Stimulated activated CD4-positive, alpha-beta T cell treated with anti-CD3 and anti-CD28 coated beads, Interleukin-2, amount 100 ng/mL, for 48 hours (primary cell): ENCODE measurements around the gene COX5B.
"Not testable (repeated sequence)": the region's sequence is repeated elsewhere in the genome, so short reads cannot be mapped to it uniquely, and the experiment has no call there.

Experiments used
- DNase-seq, 2 donors: peaks; one replicate each; pipeline ENCODE4 v3.0.0-alpha.2; 2020

The COX5B gene

DNA sequence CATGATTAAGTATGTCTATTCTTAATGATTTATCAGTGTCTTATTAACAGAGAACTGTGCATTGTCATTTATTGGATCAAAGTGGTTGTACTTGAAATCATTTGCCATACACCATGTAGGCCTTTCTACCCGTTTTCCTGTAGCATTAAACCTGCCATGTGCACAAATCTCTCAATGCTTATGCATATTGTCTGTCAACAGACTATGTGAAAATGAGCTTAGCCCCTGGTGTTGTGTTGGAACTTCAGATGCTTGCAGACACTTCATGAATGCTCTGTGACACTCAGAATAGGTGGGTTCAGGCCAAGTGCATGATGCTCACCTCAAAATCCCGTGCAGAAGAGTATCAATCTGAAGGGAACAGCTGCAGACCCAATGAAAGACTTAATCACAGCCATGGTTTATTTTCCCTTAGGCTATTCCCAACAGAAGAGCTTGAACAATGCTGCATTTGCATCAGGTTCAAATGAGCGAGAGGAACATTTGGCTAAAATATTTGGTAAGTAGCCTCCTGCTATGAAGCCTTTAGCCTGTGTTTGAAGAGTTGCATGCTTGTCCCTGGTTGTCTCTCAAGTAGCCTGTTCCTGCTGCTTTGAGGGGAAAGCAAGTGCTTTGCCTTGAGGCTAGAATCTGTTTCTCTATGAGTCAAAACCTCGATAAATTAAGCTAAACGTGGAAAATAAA is 29.7 kb downstream of the COX5B start:
- no peak for DNase-seq

DNA sequence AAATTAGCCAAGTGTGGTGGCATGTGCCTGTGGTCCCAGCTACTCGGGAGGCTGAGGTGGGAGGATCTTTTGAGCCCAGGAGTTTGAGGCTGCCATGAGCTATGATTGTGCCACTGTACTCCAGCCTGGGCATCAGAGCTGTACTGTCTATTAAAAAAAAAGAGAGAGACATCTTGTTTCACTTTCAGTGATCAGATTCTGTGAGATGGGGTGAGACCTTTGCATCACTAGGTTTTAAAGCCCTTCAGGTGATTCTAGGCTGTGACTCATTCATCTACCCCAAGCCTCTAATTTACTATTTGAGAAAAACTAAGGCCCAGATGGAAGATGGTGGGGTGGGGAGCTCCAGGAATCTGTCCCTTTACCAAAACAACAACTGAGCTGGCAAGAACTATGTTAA is 30.8 kb downstream of the COX5B start:
- no peak for DNase-seq

DNA sequence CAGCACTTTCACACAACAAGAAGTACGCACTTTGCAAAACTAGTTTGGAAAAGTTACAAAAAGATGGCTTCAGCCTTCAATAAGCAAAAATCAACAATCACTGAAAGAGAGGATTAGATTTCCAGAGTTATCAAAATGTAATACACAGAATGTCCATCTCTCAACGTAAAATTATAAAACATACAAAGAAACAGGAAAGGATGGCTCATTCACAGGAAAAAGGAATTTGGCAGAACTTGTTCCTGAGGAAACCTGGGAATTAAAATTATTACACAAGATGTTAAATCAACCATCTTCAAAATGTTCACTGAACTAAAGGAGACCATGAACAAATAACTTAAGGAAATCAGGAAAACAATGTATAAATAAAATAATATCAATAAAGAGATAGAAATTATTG is 31.6 kb downstream of the COX5B start:
- no peak for DNase-seq

DNA sequence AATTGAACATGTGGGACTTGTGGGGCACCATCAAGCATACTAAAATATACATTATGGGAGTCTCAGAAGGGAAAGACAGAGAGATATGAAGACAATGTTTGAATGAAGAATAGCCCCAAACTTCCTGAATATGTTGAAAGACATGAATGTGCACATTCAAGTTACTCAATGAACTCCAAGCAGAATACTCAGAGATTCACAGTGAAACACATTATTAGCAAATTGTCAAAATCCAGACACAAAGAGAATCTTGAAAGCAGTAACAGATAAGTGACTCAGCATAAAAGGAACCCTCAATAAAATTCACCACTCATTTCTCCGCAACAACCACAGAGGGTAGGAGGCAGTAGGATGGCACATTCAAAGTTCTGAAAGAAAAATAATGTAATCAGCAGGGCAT is 32.4 kb downstream of the COX5B start:
- no peak for DNase-seq

DNA sequence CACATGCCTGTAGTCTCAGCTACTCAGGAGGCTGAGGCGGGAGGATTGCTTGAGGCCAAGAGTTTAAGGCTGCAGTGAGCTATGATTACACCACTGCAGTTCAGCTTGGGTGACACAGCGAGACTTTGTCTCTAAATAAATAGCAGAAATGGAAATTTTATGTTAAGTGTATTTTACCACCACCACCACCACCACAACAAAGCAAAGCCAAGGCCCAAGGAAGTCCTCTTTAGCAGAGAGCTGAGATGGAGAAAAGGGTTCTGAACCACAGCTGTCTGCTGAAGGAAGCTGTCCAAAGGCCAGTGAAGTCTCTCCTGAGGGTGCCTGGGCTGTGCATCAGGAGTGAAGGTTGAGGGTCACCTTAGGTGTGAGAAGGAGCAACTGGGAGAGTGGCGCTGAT is 41.4 kb downstream of the COX5B start:
- DNase-seq = not testable (repeated sequence)

DNA sequence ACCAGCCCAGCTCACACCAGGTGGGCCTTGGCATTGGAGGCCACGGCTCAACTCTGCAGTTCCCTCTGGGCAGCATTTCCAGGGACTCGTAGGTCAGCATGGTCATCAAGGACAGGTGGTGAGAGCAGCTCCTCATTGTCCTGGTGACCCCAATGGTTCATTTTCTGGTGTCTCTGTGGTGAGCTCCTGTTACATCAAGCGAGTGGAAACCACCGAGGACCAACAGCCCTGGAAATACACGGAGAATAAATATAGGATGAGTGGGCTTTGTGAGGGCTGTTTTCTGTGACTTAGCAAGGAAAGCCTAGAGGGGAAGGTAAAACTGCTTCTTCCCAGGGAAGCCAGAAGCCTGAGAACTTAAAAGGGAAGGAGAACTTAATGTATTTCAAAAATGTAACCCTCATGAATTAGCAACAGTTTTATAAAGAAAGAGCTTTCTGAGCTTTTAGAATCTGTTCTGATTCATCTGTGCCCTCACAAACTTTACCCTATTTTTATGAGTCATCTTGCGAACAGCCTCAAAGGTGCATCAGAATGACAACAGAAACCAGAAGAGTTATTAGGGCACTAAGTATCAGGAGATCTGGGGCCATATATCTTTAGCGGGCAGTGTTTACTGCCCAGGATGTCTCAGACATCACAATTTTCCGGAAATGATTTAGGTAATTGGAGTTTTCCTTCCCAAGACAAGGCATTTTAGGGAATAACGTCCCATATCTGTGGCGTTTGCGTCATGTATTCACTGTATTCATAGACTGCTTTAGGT is 42.4 kb downstream of the COX5B start:
- DNase-seq = no peak

DNA sequence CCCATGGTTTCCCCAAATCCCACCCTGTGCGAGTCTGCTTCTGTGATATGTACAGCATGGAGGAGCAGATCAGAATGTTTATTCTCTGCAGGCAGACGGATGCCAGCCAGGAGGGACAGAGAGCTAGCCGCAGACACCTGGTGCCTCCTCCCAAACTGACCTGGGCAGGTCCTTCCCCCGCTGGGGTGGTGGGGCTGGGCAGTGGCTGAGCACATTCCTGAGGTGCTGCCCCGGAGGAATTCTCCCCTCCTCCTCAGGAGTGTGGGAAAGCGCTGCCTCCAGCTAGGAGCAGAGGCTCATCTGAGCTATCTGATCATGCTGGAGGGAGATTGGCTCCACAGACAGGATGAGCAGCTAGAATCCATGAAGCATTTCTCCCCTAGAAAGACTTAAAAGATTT is 45.3 kb downstream of the COX5B start:
- no peak for DNase-seq

DNA sequence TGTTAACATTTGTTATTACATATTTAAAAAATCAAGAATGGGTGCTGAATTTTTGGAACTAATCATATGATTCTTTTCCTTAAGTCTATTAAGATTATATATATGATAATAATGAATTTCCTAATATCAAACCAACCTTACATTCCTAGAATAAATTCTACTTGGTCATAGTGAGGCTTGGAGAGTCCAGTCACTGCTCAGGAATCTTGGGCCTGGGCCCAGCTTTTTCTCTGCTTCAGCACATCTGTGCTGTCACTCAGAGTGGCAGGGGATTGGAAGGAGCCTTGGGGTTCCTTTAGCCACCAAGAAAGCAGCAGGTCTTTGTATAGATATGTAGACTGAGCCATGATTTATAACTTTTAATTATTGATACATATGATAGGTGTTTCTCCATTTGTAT is 47.6 kb downstream of the COX5B start:
- no peak for DNase-seq

DNA sequence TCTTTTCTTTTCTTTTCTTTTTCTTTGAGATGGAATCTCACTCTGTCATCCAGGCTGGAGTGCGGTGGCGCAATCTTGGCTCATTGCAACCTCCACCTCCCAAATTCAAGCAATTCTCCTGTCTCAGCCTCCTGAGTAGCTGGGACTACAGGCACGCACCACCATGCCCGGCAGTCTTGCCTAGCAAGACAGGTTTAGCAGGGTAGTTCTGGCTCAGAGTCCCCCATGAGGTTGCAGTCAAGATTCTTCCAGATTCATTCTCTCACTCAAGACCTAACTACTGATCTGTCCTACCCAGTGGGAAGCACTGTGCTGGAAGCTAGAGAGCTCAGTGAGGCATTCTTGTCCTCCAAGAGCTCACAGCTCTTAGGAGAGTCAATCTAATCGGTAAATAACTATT is 49.9 kb downstream of the COX5B start:
- no peak for DNase-seq

DNA sequence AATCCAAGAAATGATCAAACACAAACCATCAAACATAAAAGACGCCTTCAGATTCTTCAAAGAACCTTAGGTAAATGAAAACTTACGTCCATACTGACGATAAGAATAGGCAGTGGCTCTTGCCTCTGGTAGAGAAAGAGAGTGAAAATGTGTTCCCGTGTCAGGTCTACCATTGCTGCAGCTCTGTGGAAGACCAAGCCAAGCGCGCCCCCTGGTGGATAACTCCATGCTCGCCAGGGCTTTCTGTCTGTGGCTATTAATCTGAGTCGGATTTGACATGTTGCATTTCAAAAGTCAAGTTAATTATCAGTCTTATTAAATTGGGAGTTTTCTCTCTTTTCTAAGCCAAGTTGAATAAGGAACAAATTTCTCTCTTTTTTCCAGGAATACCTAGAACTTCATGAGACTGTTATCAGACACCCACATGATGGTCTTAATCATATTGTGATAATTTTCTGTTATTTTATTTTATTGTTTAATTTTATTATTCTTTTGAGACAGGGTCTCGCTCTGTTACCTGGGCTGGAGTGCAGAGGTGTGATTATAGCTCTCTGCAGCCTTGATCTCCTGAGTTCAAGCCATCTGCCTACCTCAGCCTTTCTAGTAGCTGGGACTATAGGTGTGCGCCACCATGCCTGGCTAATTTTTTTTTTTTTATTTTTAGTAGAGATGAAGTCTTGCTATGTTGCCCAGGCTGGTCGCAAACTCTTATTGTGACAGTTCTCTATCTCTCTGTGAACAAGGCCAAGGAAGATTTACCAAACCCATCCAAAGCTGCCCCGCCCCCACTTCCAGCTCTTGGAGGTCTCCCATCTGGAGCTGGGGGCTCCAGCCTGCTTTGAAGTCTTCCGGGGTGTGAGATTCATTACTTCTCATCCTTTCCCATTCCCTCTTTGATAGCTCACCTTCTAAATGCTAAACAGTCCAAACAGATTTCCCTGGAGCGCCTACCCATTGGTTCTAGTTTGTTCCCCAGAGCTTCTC is 51.7 kb downstream of the COX5B start:
- peak; percentile 96 to 98 for DNase-seq
